ENCODE data around the gene AGBL1.

The AGBL1 gene

DNA sequence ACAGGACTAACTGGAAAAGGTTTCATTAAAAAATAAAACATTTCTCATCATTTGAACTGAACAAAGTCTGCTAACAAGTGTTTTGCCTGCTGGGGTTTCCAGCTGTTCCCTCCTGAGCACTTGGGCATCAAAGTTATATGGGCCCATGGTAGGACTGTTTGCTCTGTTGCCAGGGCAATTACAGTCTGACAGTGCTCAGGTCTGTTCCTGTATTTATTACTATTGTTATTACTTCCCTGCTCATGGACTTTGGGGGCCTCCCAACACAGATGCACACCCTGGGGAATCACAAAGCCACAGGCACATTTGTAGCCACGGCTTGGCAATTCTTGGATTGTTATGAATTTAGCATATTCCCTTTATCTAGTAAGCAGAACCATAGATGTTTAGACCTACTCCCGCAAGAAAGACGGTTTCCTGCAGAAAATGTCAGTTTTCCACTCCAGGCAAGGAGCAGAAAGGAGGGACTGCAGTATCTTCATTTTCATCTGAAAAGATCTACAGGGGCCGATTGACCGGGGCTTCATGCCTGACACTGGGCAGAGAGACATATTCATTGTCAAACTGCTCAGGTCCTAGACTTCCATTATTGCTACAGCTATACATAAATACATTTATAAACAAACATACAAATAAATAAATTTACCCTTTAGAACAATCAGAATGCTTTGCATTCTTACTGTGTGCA is 580.2 kb downstream of the AGBL1 start:
- DNase-seq, result no peak

DNA sequence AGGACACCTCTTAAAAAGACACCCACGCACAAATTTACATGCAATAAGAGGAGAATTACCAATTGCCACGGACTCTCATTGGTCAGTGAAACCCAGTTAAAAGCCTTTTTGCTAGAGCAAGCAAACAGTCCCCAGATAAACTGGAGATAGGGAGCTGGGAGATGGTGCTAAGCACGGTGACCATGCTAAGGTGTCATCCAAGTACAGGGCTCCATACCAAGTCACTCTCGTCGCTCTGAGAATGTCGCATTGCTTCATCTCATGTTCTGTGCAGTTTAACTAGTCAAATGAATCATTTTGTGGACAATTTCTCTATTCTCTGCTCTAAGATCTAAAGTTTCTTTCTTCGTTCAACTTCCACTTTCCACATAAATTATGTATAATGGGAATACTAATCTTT is 581.9 kb downstream of the AGBL1 start:
- no peak for DNase-seq

DNA sequence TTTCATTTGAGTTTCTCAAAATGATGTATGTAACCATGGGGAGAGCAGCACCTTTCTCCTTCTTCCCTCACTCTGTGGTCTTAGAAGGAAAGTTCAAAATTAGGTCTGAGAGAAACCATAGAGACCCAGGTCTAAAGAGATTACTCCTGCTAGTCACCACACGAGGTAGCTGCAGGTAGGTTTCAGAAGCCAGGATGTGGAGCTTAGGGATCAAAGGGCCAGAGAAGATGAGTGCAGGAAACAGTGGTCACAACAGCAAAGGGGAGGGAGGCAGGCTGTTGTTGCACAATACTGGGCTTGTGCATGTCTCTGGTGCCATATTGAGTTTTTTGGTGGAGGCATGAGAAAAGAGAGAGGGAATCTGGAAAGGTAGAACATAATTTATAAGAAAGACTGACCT is 583.6 kb downstream of the AGBL1 start:
- DNase-seq, result no peak

DNA sequence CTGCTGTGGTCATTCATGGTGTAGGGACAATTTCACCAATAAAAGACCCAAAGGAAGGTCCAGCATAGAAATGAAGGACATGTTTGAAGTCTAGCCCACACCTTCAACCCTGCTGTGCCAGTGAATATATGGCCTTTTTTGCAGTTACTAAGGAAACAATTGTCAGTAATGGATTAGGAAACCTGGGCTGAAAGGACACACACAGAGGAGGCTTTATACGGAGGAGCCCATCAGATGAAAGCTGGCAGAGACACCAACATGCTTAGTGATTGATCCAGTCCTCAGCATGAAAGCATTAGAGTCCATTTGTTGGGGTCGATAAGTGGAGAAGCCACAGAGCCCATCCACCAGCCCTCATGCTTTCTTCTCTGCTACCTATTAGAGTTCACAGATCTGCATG is 584.3 kb downstream of the AGBL1 start:
- DNase-seq, result no peak

DNA sequence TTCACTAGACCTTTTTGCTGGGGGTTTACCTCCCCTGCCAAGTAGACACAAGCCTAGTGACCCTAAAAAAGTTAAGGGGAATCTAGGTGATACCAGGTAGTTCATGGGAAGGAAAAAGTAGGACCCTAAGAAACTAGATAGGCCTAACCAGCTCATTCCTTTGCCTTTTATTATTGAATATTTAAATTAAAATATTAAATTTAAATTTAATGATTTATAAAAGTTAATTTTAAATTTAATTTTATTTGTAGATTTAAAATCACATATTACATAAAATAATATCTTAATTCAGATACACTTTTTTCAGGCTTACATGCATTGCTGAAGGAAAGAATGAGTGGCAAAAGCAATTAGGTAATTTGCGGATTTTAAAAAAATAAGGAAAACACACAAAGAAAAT is 584.9 kb downstream of the AGBL1 start:
- DNase-seq, result no peak

DNA sequence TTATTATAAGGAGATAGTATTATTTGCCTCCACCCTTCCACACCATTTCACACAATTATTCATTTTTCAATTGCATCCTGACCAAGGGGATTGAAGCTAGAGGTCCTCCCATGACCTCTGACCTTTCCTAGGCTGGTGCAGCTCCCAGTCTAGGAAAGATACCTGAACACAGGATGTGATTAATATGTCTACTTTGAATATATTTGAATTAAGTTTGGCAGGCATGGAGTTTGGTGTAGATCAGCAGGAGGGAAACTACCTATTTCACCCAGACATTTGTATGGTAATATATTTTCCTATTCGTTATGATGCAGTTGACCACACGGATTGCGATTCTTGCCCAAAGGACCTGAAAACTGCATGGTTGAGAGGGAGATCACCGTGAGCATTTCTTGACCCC is 596.3 kb downstream of the AGBL1 start:
- no peak for DNase-seq

DNA sequence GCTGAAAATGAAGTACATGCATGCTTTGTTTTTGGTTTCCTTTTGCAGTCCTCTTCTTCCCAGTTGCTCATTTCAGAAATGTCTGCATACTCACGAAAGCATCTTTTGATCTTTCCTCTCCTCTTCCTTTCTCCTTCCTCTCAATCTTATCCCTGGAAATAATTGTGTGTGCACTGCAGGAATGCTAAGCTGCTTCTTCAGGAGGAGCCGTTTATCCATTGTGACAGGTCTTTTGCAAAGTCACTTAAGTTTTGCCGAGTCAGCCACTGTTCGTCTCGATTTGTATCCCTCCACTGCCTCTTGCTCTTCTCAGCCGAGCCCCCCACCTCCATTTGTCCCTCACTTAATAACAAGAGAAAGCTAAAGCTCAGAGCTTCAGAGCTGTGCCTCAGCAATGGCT is 597.6 kb downstream of the AGBL1 start:
- DNase-seq, result no peak

DNA sequence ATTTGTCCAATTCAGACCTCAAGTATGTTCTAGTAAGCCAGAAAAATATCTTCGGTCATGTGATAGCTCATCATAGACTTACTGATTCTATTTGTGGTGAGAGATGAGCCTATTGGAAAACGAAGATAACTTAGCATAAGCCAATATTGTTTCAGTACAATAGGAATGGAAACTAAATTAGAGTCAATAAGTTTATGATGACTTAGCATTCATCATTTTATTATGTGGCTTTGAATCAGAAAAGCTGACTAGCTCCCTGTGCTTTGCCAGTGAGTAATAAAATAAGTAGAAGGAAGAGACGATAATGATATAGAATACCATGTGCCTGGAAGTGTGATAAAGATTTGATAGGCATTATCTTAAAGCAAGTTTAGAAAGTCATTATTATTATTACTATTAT is 605.6 kb downstream of the AGBL1 start:
- no peak for DNase-seq

DNA sequence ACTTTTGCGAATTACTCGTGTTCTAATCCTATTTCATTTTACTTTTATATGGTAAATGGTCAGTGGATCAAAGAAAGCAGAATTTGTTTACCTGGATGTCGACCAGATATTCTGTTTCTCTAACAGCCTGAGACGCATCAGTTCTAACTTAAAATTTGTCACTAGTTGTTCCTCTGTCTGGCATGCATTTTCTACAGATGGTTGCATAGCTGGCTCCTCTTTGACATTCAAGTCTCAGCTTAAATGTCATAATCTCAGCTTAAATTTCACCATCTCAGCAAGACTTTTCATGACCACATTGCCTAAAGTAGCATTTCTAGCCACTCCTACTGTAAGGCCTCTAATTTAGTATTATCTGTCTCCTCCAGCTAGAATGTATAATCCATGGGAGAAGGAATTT is 609.3 kb downstream of the AGBL1 start:
- DNase-seq, result no peak

DNA sequence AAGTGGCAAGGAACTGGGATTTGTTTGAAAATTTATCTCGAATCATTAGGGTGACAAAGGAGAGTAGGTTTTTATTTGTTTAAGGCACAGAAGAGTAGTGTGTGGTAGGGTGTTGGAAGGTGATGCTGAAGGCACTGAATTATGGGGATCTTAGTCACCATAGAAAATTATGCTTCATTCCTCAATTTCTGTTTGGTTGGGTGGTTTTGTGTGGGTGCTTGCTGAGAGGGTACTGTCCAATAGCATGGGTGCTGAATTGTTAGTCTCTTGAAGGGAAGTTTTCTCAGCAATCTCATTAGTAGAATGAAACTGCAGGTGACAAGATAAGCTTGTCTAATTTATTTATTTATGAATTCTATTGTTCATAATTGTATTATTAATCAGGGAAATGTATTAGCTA is 610.9 kb downstream of the AGBL1 start:
- no peak for DNase-seq

DNA sequence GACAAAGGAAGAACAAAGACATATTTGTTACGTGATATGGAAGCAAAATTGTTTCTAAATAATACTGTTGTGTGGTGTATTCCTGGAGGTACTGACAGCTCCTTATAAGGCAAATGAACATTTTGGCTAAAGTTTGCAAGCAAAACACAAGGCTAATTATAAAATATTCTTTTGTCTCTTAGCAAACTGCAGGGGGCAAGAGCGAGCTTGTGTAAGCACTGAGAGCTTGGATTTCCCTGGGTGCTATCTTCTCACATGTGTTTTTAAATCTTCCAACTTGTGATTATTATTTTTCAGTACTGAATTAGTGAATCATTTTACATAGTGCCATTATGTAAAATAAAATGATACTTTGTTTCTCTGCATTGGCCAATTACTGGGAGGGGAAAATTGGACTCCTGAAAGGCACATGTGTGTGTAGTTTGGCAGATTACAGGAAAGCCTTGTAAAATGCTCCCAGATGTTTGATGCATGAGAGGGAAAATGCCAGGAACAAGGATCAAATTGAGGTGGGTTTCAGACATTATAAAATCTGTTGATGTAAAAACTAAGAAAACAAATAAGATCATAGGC is 611.5 kb downstream of the AGBL1 start:
- DNase-seq, result no peak

DNA sequence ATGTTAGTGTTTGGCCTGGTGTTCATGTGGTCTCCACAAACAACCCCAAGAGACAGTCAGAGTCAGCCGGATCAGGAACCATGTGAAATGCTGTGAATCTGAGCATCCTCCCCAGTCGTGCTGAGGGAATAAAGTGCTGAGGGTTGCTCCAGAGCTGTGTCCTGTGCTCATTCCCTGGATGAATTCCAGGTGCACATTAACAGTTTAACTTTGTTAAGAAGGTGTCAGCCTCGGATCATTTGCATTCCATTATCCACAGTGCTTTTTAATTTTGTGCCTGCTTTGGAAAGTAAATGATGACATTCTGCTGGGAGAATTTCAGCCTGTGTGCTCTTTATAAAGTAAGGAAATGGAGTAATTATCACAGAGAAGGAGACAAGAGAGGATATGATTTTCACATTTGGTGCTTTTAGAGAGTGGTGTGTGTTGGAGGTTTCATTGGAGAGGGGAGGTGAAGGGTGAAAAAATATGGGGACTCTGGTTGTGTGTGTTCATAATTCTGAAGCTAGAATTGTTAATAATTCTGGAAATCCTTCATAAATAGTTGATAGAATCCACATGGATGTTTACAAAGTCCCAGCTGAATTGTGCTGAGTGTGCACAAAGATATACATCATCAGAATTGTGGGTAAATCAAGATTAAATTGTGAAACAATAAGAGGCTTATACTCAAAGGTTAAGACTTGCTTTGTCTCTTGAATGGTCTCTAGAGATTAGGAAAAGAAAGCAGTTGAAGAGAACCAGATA is 621.4 kb downstream of the AGBL1 start:
- no peak for DNase-seq

DNA sequence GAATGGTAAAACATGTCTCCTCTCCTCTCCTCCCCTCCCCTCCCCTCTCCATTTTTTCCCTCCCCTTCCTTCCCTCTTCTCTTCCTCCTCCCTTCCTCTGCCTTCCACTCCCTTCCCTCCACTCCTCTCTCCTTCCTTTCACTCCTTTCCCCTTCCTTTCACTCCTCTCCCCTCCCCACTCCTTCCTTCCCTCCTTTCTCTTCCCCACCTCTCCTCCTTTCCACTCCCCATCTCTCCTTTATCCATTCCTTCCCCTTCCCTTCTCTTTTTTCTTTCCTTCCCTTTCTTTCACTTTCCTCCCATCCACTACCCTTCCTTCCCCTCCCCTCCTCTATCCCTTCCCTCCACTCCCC is 621.9 kb downstream of the AGBL1 start:
- no peak for DNase-seq

DNA sequence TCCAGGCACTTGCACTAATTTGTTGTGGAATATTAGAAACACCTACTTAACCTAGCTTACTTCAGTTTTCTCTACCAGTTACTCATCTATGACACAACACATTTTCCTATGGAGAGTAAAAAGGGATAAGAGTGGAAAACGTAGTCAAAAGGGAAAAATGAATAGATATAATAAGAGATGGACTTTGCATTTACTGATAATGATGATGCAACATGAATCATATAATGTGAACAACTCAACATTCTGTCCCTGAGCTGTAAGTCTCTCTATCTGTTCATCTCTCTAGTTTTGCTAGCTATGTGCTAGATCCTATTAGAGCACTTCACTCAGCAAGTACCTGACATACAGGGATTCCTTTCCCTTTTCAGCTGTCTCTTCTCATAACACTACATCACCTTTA is 627.1 kb downstream of the AGBL1 start:
- DNase-seq, result no peak

DNA sequence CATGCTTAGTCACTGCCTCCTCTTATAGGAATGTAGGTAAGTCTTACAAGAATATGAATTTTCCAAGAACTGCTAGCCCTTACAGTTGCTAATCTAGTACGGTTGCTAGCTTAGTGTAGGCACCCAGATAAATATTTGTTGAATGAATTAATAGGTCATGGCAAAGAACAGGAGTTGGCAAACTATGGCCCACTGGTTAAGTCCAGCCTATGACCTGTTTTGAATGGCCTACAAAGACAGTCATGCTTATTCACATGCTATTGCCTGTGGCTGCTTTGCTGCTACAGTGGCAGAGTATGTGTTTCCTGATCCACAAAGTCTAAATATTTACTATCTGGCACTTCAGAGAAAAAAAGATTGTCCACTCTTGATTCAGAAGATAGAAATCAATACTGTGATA is 631.8 kb downstream of the AGBL1 start:
- no peak for DNase-seq

DNA sequence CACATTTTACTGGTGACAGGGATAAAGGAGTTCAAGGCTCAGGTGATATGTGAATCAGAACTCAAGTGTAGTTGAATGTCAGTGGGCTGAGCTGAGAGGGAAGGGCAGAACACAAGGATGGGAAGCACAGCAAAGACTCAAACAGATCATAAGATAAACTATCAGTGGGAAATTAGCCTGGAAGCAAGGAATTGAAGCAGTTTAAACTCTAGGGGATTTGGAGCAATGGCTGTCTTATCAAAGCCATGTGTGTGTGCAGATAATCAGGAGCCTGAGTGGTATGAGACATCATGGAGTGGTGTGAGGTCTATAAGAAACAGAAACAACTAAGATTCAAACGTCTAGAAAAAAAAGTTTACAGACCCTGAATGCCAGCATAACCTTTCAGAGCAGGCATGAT is 634.6 kb downstream of the AGBL1 start:
- DNase-seq, result no peak

DNA sequence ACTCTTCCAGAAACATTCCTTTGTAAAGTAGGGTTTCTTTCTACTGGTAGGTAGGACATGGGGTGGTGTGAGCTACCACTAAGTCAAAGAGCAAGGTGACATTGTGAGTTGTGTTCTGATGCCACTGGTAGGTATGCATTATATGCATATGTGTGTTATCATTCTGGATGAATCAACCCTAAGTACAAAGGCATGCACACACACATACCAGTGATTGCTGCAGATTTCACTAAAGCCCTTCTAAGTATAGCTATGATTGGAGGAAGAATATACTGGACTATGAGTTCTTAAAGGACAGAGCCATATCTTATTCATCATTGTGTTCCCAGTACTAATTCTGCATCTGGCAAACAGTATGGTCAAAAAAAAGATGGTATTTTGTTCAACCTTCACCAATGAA is 646.0 kb downstream of the AGBL1 start:
- DNase-seq, result no peak

DNA sequence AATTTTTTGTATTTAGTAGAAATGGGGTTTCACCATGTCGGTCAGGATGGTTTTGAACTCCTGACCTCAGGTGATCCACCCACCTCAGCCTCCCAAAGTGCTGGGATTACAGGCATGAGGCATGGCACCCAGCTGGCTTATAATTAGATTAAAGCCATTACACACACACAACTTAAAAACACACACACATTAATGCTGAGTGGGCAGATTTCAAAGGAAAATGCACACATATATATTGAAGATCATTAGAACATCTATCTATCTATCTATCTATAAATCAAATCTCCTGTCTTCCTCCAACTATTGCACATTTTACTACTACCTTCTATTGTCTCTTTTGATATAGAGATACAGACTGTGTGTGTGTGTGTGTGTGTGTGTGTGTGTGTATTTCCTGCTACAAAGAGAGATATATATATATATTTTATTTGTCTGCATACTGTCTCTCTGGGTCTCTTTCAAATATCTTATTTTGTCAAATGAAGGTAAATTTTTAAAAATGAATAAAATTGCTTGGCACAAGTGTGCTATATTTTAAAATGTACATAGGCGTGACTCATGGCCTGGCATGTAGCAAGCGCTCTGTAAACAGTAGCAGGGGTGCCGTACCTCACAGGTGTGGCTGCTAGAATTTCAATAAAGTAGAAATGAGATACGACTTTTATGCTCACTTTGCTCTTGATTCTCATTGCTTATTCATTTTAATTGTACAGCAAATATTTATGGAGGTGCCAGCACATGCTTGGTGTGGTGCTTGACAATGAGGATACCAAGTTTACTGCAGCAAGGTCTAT is 655.8 kb downstream of the AGBL1 start:
- no peak for DNase-seq

DNA sequence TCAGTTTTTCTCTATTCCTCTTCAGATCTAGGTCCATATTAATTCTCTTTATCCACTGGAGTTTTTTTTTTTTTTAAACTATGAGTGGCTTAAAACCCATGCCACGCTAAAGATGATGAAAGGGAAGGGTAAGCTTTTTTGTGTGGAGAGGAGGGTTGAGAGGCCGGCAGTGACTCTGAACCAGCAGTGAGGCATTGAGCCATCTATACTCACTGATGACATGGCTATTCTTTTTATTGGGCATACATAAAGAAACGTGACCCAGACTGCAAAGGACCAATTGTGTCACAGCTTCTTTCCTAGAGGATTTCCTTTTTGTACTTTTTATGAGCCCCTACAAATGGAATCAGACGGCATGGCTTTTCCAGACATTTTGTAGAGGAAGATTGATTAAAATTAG is 662.2 kb downstream of the AGBL1 start:
- no peak for DNase-seq

DNA sequence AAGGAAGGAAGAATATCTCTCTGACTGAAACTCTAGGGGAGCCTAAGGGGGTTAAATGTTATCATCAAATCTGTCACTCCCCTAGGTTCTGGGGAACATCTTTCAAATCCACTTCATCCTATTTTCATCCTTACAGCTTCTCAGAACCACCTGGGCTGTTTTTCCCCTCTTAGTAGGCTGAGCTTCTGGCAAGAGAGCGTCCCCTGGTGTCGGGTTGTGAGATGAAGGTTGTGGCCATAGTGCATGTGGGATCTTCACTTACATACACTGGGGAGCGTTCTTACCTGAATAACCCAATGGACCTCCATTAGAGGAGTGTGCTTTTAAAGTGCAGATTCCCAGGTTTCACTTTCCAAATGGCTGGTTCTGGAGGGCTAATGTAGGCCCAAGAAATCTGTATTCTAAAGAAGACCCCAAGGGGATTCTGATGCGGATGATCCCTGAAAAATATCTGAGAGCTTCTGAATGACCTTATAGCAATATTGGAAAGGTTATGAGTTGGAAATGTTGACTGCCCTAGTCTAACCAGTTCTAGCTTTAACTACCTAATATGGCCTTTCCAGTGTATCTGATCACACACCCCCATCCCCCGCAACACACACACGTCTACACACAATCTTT is 663.7 kb downstream of the AGBL1 start:
- peak; percentile 38 for DNase-seq

DNA sequence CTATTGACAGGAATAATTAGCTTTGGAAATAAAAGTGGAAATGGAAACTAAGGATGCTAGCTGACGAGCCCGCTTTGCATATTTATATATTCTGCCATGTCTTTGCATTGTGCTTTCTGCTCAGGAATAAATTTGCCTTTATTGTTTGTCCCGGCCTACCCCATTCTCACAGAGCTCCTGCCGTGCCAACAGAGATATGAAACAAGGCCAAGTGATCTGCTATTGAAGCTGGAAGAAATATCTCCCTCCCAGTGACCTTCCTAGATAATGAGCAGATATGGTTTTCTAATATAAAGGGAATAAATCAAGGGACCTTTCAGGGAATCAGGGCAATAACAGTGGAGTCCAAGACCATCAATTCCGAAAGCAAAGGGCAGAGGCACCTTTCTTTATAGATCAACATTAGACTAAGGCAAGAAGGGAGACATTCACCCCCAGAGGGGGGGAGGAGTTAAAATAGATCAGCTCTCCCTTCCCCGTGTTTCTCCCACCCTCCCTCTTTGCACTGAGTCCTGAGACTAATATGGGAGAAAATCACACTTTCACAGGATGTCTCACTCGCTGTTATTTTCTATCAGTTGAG is 664.6 kb downstream of the AGBL1 start:
- no peak for DNase-seq

DNA sequence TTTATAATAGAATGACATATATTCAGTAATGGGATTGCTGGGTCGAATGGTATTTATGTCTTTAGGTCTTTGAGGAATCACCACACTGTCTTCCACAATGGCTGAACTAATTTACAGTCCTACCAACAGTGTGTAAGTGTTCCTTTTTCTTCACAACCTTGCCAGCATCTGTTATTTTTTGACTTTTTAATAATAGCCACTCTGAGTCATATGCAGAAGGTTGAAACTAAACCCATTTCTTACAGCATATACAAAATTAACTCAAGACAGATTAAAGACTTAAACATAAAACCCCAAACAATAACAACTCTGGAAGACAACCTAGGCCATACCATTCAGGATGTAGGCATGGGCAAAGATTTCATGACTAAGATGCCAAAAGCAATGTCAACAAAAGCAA is 671.4 kb downstream of the AGBL1 start:
- DNase-seq, result no peak

DNA sequence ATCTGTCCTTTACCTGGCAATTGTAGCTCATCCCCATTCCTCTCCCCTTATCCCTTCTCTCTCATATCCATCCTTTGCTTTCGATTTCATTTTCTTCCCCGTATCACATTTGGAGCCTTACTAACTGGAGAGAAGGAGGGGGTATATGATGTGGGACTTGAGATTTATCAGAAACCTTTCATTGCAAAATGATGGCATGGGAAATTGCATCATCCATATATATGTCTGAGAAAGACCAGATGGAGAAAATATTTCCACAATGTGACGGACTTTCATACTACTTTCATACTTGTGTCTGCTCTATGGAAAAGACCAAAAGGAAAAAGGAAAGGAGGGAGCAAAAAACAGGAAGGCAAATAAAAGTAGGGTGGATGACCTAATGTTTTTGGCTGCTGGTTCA is 675.2 kb downstream of the AGBL1 start:
- no peak for DNase-seq
